Activated CD4-positive, CD25-positive, alpha-beta regulatory T cell (primary cell): ENCODE data around the gene MARCKSL1.
"Not testable (repeated sequence)": the region's sequence is repeated elsewhere in the genome, so short reads cannot be mapped to it uniquely, and the experiment has no call there.

Source experiments
- DNase-seq, 4 experiments: peaks; one replicate each; lab custom pipeline; 2025; lab: John Stamatoyannopoulos, UW

The MARCKSL1 gene

DNA sequence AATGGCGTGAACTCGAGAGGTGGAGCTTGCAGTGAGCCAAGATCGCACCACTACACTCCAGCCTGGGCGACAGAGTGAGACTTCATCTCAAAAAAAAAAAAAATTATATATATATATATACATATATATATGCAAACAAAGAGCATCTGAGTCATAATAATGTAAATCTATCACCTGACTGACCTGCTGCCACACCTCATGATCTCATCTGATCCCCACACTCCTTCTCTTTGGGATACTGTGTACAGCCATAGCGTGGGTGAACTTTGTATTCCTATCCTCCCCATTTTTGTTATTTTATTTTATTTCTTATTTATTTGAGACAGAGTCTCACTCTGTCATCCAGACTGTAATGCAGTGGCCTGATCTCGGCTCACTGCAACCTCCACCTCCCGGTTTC, 46.8 kb downstream of the MARCKSL1 start:
- DNase-seq = no peak

DNA sequence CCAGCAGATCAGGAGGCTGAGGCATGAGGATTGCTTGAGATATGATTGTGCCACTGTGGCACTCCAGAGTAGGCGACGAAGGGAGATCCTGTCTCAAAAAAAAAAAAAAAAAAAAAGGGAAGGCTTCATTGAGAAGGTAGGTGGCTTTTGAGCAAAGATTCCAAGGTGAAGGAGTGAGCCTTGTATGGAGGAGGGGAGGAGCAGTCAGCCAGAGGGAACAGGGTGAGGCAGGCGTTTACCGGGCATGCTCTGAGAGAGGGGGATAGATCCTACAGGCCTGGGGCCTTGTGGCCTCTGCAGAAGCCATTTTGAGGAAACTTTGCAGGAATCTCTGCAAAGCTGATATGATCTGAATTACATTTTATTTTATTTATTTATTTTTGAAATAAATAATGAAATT, 49.3 kb downstream of the MARCKSL1 start:
- no peak for DNase-seq

DNA sequence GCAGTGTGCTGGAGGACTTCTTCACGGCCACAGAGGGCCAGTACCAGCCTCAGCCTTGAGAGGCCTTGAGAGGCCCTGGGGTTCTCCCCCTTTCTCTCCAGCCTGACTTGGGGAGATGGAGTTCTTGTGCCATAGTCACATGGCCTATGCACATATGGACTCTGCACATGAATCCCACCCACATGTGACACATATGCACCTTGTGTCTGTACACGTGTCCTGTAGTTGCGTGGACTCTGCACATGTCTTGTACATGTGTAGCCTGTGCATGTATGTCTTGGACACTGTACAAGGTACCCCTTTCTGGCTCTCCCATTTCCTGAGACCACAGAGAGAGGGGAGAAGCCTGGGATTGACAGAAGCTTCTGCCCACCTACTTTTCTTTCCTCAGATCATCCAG, 50.4 kb downstream of the MARCKSL1 start:
- DNase-seq = no peak

DNA sequence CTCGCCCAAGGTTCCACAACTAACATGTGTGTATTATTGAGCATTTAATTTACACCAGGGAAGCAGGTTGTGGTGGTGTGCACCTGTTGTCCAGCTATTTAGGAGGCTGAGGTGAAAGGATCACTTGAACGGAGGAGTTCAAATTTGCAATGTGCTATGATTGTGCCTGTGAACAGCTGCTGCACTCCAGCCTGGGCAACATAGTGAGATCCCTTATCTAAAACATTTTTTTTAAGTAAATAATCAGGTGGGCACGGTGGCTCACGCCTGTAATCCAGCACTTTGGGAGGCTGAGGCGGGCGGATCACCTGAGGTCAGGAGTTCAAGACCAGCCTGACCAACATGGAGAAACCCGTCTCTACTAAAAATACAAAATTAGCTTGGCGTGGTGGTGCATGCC, 51.3 kb downstream of the MARCKSL1 start:
- not testable (repeated sequence) for DNase-seq
